HG03342 (cell line): Measurements from ENCODE around the gene ACTL10.

ENCODE experiments used
- ATAC-seq: cut with Tn5 transposase; IDR thresholded peaks from one replicate; pipeline ENCODE4 v1.9.1; 2021; ENCODE audit warnings: mild to moderate bottlenecking, moderate library complexity; ENCODE audit not compliant: unreplicated experiment

The ACTL10 gene

GRCh38 chr20:33676121-33676520 is 9.4 kb downstream of the ACTL10 start:
- ATAC-seq, result no peak

- ATAC-seq, result no peak
Measured at GRCh38 chr20:33676652-33677645, 10.2 kb downstream of the ACTL10 start.

- no peak for ATAC-seq
Measured at GRCh38 chr20:33677991-33678702, 11.4 kb downstream of the ACTL10 start.

DNA sequence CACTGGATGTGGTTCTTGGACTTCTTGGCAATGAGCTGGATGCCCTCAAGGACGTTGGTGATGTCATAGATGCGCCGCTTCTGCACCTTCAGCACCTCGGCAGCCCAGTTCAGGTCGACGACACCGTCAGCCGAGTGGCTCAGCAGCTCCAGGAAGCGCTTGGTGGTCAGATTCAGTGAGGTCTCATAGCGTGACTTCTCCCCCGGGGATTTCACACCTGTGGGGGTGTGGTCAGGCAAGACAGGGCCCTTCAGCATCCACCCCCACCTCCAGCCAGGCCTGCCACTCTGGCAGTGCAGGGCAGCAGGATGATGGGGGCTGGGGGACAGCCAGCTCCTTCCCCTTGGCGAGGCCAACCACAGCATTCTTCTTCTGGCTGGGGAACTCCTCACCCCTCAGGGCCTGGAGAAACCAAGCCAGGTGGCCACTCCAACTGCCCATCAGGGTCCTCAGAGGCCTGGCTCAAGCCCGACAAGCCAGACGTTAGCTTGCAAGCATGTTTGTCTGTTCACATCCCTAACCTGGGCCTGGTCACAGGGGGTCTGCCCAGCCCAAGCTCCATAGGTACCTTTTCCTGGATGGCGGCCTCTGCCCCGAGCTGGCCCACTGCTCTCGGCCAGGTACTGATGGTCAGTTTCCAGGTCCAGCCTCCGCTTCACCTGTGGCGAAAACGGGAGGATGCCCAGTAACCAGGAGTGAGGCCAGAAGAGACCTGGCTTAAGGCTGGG is 13.2 kb downstream of the ACTL10 start:
- ATAC-seq, result peak; percentile 69

GRCh38 chr20:33680686-33681085 is 13.9 kb downstream of the ACTL10 start:
- no peak for ATAC-seq

GRCh38 chr20:33681288-33681687 is 14.5 kb downstream of the ACTL10 start:
- no peak for ATAC-seq

- ATAC-seq, result no peak
Measured at GRCh38 chr20:33681728-33682353, 15.1 kb downstream of the ACTL10 start.

DNA sequence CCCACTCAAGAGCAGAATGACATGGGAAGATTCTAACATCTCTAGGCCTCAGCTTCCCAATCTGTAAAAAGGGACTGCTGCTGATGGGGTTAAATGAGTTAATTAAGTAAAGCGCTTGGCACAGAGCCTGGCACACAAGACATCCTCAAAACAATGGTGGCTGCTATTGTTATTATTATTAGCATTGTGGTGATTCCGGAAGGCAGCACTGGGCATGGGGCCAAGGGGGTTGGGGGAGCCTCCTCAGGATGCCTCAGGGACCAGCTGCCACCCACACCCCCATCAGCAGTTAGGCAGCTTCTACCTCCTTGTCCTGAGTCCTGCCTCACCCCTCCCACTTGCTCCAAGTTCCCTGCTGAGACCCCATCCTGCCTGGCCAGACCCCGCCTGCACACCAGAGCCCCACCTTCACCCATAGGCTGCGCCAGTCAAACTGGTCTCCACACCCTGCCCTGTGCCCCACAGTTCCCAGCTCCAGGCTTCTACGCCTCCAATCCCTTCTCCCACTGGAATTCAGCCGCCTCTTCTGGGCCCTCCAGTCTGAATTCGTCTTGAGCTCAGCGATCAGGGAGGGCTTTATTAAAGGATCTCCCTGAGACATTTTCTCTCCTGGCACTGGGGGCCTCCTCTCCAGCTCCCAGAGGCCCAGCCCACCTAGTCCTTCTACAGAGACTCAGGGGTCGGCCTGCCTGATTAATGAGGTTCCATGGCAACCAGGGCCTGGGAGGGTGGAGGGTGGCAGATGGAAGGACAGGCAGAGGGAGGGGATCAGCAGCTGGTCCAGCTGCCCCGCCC is 18.0 kb downstream of the ACTL10 start:
- ATAC-seq, result no peak

DNA sequence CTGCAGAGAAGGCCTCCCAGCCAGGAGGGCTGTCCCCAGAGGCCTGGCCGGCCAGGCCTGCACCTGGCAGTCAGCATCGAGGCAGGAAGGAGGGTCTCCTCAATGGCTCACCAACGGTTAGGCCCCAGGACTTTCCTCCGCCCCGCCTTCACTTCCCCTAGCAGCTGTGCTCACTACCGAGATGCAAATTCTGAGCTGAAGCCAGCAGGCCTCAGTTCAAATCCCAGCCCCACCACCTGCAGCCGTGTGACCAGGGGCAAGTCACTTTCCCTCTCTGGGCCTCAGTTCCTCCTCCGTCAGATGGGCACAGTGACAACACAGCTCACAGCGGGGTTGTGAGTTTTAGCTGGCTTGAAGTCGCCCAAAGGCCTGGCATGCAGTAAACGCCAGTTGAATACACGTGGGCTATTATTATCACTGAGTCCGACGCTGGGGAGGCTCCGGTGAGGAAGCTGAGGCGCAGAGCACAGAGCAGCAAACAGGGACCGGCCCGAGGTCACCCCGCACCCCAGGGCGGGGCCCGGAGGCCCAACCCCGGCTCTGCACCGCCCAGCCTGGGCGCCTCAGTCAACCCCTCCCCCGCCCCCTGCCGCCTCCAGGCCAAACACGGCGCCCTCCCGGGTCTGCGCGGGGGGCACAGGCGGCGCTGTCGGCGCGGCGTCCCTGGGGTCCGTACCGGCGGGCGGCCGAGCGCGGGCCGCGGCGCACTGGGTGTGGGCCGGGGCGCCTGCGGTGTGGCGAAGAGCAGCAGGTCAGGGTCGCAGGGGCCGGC is 18.8 kb downstream of the ACTL10 start:
- peak; percentile 38 for ATAC-seq

GRCh38 chr20:33686100-33686983 is 19.6 kb downstream of the ACTL10 start, which contains the start of gene E2F1:
TSS of gene E2F1 (minus strand) at chr20:33686385. CDS start at chr20:33686264, 121 bp downstream.
- peak; percentile 76 for ATAC-seq

GRCh38 chr20:33686984-33687366 is 20.2 kb downstream of the ACTL10 start:
- no peak for ATAC-seq

- no peak for ATAC-seq
Measured at GRCh38 chr20:33687370-33687915, 20.7 kb downstream of the ACTL10 start.

- ATAC-seq, result no peak
Measured at GRCh38 chr20:33687993-33688937, 21.5 kb downstream of the ACTL10 start.

- ATAC-seq, result no peak
Measured at GRCh38 chr20:33688938-33689424, 22.2 kb downstream of the ACTL10 start.

- no peak for ATAC-seq
Measured at GRCh38 chr20:33689493-33689892, 22.8 kb downstream of the ACTL10 start.

DNA sequence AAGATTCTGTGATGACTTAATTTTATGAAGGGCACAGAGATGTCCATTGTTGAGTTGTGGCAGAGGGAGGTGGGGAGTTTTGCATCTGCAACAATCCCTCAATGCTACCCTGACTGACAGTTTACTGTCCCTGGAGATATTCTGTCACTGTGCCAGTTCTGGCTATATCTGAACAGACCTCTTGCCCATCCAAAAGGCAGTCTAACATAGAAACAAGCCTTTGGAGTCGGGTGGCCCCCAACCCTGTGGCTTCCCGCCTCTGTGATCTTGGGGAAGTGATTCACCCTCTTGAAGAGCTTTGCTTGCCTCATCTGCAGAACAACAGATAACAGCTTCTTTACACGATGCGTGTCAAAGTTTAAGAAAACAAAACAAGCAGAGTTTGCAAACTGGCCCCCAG is 23.2 kb downstream of the ACTL10 start:
- no peak for ATAC-seq

- no peak for ATAC-seq
Measured at GRCh38 chr20:33693289-33693688, 26.5 kb downstream of the ACTL10 start.
